ENCODE results near the gene PAFAH1B1. TPM values are rescaled to one million over a fixed set of nuclear protein-coding genes. Genes with fewer than 3 reads are reported as not detected.
"Not testable (repeated sequence)": the region's sequence is repeated elsewhere in the genome, so short reads cannot be mapped to it uniquely, and the experiment has no call there.

Gene PAFAH1B1
- total RNA-seq, 4 donors from 2014 or later: 84.4 to 189 (median 159) TPM

DNA sequence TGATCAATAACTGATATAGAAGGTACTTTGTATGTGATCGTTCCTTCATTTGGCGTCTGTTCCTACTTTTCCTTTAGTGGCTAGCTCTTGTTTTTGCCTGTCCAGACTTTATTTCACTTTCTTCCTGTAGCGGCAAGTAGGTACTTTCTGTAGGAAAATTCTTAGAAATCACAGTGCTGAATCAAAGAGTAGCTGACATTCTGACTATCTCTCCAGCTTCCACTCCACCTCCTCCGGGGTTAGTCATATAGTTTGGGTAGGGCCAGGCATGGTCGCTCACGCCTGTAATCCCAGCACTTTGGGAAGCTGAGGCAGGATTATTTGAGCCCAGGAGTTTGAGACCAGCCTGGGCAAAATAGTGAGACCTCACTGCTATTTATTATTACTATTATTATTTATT is 29.9 kb upstream of the PAFAH1B1 start:
- no peak overlapping the region for H3K27ac ChIP-seq
- no peak for DNase-seq
- H3K4me3 ChIP-seq: no peak overlapping the region
- no peaks in the 10 kb centered on the region for H3K36me3 ChIP-seq
- no peaks in the 10 kb centered on the region for H3K9me3 ChIP-seq
- no peak for TF ChIP-seq POLR2A (IDR thresholded peaks at IDR 0.05)
- TF ChIP-seq, protein P1, sequence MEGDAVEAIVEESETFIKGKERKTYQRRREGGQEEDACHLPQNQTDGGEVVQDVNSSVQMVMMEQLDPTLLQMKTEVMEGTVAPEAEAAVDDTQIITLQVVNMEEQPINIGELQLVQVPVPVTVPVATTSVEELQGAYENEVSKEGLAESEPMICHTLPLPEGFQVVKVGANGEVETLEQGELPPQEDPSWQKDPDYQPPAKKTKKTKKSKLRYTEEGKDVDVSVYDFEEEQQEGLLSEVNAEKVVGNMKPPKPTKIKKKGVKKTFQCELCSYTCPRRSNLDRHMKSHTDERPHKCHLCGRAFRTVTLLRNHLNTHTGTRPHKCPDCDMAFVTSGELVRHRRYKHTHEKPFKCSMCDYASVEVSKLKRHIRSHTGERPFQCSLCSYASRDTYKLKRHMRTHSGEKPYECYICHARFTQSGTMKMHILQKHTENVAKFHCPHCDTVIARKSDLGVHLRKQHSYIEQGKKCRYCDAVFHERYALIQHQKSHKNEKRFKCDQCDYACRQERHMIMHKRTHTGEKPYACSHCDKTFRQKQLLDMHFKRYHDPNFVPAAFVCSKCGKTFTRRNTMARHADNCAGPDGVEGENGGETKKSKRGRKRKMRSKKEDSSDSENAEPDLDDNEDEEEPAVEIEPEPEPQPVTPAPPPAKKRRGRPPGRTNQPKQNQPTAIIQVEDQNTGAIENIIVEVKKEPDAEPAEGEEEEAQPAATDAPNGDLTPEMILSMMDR (IDR thresholded peaks at IDR 0.05): no peak
- intact Hi-C loops (cut with DNase I; ENCODE audit: low total_unique reads): no loop called here
- H3K27me3 ChIP-seq: no peaks in the 10 kb centered on the region
- no peaks in the 10 kb centered on the region for H3K4me1 ChIP-seq

DNA sequence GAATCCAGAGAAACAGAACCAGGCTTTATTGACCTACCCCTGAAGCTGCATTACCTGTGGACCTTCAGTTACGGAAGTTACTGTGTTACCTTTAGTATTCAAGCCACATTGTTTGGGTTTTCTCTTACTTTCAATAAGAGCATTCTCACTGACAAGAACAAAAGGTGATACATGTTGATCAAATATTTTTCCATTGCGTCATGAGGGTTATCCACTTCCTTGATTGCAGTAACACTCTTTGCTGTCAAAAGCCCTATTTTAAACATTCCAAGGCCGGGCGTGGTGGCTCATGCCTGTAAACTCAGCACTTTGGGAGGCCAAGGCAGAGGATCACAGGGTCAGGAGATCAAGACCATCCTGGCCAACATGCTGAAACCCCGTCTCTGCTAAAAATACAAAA is 28.6 kb upstream of the PAFAH1B1 start:
- TF ChIP-seq, protein P1 (IDR thresholded peaks at IDR 0.05): no peak
- no peak for TF ChIP-seq POLR2A (IDR thresholded peaks at IDR 0.05)
- Histone ChIP-seq H3K4me1 (no peaks in the 10 kb centered on the region), H3K4me3 (no peak overlapping the region), H3K9me3 (no peaks in the 10 kb centered on the region), H3K27ac (no peak overlapping the region), H3K27me3 (no peaks in the 10 kb centered on the region), H3K36me3 (no peaks in the 10 kb centered on the region)
- intact Hi-C loops (cut with DNase I; ENCODE audit: low total_unique reads): no loop called here
- DNase-seq: no peak

DNA sequence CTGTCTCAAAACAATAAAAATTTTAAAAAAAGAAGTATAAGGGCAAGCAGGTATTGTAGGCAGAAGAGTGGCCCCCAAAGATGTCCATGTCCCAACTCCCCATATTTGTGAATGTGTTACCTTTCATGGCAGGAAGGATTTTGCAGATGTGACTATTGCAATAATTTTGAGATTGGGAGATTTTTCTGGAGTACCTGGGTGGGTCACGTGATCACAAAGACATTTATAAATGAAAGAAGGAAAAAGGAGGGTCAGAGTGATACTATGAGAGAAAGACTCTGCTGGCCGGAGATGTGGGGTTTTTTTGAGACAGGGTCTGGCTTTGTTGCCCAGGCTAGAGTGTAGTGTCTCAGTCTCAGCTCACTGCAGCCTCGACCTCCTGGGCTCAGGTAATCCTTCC is 27.4 kb upstream of the PAFAH1B1 start:
- Histone ChIP-seq H3K36me3 (no peaks in the 10 kb centered on the region), H3K27ac (no peak overlapping the region), H3K9me3 (no peaks in the 10 kb centered on the region), H3K4me1 (no peaks in the 10 kb centered on the region), H3K4me3 (no peak overlapping the region), H3K27me3 (no peaks in the 10 kb centered on the region)
- intact Hi-C loops (cut with DNase I; ENCODE audit: low total_unique reads): no loop called here
- TF ChIP-seq, protein P1 (IDR thresholded peaks at IDR 0.05): no peak
- no peak for TF ChIP-seq POLR2A (IDR thresholded peaks at IDR 0.05)
- DNase-seq: no peak

DNA sequence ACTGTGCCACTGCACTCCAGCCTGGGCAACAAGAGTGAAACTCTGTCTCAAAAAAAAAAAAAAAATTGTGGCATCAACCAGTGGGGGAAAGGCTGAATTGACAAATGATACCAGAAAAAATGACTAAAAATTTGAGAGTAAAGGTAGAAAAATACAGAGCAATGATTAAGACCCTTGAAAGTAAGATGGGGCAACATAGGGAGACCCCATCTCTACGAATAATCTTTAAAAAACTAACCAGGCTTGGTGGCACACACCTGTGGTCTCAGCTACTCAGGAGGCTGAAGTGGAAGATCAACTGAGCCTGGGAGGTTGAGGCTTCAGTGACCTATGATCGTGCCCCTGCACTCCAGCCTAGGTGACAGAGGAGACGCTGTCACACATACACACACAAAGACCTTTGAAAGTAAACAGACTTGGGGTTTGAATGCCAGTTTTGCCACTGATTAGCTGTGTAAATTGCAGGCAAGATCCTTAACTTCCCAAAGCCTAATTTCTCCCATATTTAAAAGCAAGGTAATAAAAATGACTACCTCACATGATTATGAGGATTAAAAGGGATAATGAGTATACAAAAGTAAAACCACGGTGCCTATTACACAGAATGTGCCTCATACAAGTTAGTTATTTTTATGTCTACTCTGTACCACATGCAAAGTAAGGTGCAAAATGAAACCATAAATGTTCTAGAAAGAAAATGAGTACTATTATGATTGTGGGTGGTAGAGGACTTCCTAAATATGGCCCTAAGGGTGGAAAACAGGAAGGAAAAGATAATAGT is 21.7 kb upstream of the PAFAH1B1 start:
- DNase-seq: no peak
- no peak for TF ChIP-seq POLR2A (IDR thresholded peaks at IDR 0.05)
- TF ChIP-seq, protein P1 (IDR thresholded peaks at IDR 0.05): no peak
- H3K27me3 ChIP-seq: no peaks in the 10 kb centered on the region
- H3K9me3 ChIP-seq: no peaks in the 10 kb centered on the region
- H3K4me3 ChIP-seq: no peak overlapping the region
- H3K36me3 ChIP-seq: no peaks in the 10 kb centered on the region
- H3K4me1 ChIP-seq: no peaks in the 10 kb centered on the region
- intact Hi-C loops (cut with DNase I; ENCODE audit: low total_unique reads): no loop called here
- no peak overlapping the region for H3K27ac ChIP-seq

DNA sequence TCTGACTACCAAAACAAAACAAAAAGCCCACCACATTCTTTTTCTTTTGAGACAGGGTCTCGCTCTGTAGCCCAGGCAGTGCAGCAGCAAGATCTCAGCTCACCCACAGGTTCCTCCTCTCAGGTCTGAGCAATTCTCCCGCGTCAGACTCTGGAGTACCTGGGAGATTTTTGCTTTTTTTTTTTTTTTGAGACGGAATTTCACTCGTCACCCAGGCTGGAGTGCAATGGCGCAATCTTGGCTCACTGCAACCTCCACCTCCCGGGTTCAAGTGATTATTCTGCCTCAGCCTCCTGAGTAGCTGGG is 21.2 kb upstream of the PAFAH1B1 start:
- H3K36me3 ChIP-seq; H3K27me3 ChIP-seq; DNase-seq; intact Hi-C loops (cut with DNase I; ENCODE audit: low total_unique reads); H3K4me1 ChIP-seq; H3K4me3 ChIP-seq; H3K9me3 ChIP-seq; H3K27ac ChIP-seq: not testable (repeated sequence)

DNA sequence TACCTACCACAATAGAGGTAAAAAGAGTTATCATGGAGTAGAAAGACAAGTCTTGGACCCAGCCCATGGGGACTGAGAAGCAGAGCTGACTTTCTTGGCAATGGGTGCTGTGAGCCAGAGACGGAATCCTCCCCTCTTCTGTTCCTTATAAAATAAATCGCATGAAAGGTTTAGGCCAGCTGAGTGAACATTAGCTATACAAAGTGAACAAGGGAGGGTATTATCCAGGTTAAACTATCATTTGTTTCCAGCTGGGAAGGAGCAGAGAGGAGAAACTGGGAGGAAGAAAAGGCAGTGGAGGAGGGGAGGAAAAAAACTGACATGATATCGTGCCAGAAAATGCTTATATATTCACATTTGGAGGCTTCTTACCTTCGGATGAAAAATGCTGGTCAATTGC is 13.3 kb upstream of the PAFAH1B1 start:
- Histone ChIP-seq H3K36me3 (no peaks in the 10 kb centered on the region), H3K9me3 (no peaks in the 10 kb centered on the region), H3K4me1 (no peaks in the 10 kb centered on the region), H3K27ac (no peak overlapping the region), H3K4me3 (no peak overlapping the region), H3K27me3 (no peaks in the 10 kb centered on the region)
- intact Hi-C loops (cut with DNase I; ENCODE audit: low total_unique reads): no loop called here
- TF ChIP-seq, protein P1 (IDR thresholded peaks at IDR 0.05): no peak
- no peak for TF ChIP-seq POLR2A (IDR thresholded peaks at IDR 0.05)
- no peak for DNase-seq
